SK-N-SH treated with all-trans-retinoic acid at 6 μM for 48 hours (cell line): ENCODE results near the gene TUBA4A.
"Not testable (repeated sequence)": the region's sequence is repeated elsewhere in the genome, so short reads cannot be mapped to it uniquely, and the experiment has no call there.

ENCODE experiments used
- ATAC-seq: fragments of 200-7000 bp; cut with Tn5 transposase; 3 replicates; pipeline ENCODE4 v1.9.1; 2020; ENCODE audit warnings: mild to moderate bottlenecking, moderate library complexity
- BACH2 ChIP-seq: fragments of 250-450 bp; sonication (Bioruptor Pico); IDR thresholded peaks from 2 replicates; pipeline ENCODE4 v1.9.0; 2021; ENCODE audit warnings: mild to moderate bottlenecking, borderline replicate concordance
- ESRRG ChIP-seq: fragments of 250-450 bp; sonication (Bioruptor Pico); IDR thresholded peaks from 2 replicates; pipeline ENCODE4 v1.6.1; 2021; ENCODE audit warnings: mild to moderate bottlenecking
- GLIS3 ChIP-seq: fragments of 250-450 bp; sonication (Bioruptor Pico); IDR thresholded peaks from 2 replicates; pipeline ENCODE4 v1.5.0; 2020; ENCODE audit warnings: mild to moderate bottlenecking, moderate library complexity
- OSR1 ChIP-seq: fragments of 250-450 bp; sonication (Bioruptor Pico); IDR thresholded peaks from 2 replicates; pipeline ENCODE4 v1.8.0; 2022; ENCODE audit warnings: moderate library complexity, mild to moderate bottlenecking, inconsistent platforms
- PPARA ChIP-seq: fragments of 250-450 bp; sonication (Bioruptor Pico); IDR thresholded peaks from 2 replicates; pipeline ENCODE4 v1.5.0; 2020; ENCODE audit warnings: mild to moderate bottlenecking, borderline replicate concordance
- RARB ChIP-seq: fragments of 250-450 bp; sonication (Bioruptor Pico); IDR thresholded peaks from 2 replicates; pipeline ENCODE4 v1.8.0; 2021; ENCODE audit warnings: mild to moderate bottlenecking, moderate library complexity
- SNAI2 ChIP-seq: fragments of 250-450 bp; sonication (Bioruptor Pico); IDR thresholded peaks from 2 replicates; pipeline ENCODE4 v1.5.0; 2020; ENCODE audit warnings: mild to moderate bottlenecking, moderate library complexity
- TCF4 ChIP-seq: fragments of 250-450 bp; sonication (Bioruptor Pico); IDR thresholded peaks from 2 replicates; pipeline ENCODE4 v1.8.0; 2021; ENCODE audit warnings: mild to moderate bottlenecking, moderate library complexity, borderline replicate concordance
- TOX ChIP-seq: fragments of 250-450 bp; sonication (Bioruptor Pico); IDR thresholded peaks from 2 replicates; pipeline ENCODE4 v1.8.0; 2021; ENCODE audit warnings: mild to moderate bottlenecking, moderate library complexity, borderline replicate concordance
- ZC3H10 ChIP-seq: fragments of 250-450 bp; sonication (Bioruptor Pico); IDR thresholded peaks from 2 replicates; pipeline ENCODE4 v1.5.1; 2021; ENCODE audit warnings: mild to moderate bottlenecking, moderate library complexity
- ZFP3 ChIP-seq: fragments of 250-450 bp; sonication (Bioruptor Pico); IDR thresholded peaks from 2 replicates; pipeline ENCODE4 v1.5.0; 2020; ENCODE audit warnings: mild to moderate bottlenecking, moderate library complexity
- ZFP30 ChIP-seq: fragments of 450-650 bp; formaldehyde crosslinking; IDR thresholded peaks from 2 replicates; pipeline ENCODE4 v1.5.0; 2022; ENCODE audit warnings: mild to moderate bottlenecking, moderate library complexity
- ZNF565 ChIP-seq: fragments of 450-650 bp; formaldehyde crosslinking; conservative IDR thresholded peaks from 2 replicates; pipeline ENCODE4 v1.5.0; 2020; ENCODE audit warnings: low read depth, mild to moderate bottlenecking, moderate library complexity
- ZNF70 ChIP-seq: fragments of 450-650 bp; formaldehyde crosslinking; IDR thresholded peaks from 2 replicates; pipeline ENCODE4 v1.5.0; 2020; ENCODE audit warnings: mild to moderate bottlenecking, moderate library complexity
- ZNF8 ChIP-seq: fragments of 450-650 bp; formaldehyde crosslinking; IDR thresholded peaks from 2 replicates; pipeline ENCODE4 v1.5.0; 2020; ENCODE audit warnings: mild to moderate bottlenecking, moderate library complexity
- TF ChIP-seq, protein P1 (sequence below): fragments of 250-450 bp; sonication (Bioruptor Pico); IDR thresholded peaks from 2 replicates; pipeline ENCODE4 v1.5.1; 2020; ENCODE audit warnings: low read depth, mild to moderate bottlenecking, moderate library complexity
- TF ChIP-seq, protein P2 (sequence below): fragments of 250-450 bp; sonication (Bioruptor Pico); IDR thresholded peaks from 2 replicates; pipeline ENCODE4 v1.5.0; 2020; ENCODE audit warnings: mild to moderate bottlenecking, moderate library complexity
- TF ChIP-seq, protein P3 (sequence below): fragments of 250-450 bp; sonication (Bioruptor Pico); IDR thresholded peaks from 2 replicates; pipeline ENCODE4 v1.8.0; 2021; ENCODE audit warnings: low read depth, mild to moderate bottlenecking, moderate library complexity, borderline replicate concordance
- TF ChIP-seq, protein P4 (sequence below): fragments of 250-450 bp; sonication (Bioruptor Pico); IDR thresholded peaks from 2 replicates; pipeline ENCODE4 v1.5.1; 2021; ENCODE audit warnings: mild to moderate bottlenecking, moderate library complexity
- TF ChIP-seq, protein P5 (sequence below): fragments of 250-450 bp; sonication (Bioruptor Pico); IDR thresholded peaks from 2 replicates; pipeline ENCODE4 v1.8.0; 2020; ENCODE audit warnings: mild to moderate bottlenecking, moderate library complexity, borderline replicate concordance

Gene TUBA4A

DNA sequence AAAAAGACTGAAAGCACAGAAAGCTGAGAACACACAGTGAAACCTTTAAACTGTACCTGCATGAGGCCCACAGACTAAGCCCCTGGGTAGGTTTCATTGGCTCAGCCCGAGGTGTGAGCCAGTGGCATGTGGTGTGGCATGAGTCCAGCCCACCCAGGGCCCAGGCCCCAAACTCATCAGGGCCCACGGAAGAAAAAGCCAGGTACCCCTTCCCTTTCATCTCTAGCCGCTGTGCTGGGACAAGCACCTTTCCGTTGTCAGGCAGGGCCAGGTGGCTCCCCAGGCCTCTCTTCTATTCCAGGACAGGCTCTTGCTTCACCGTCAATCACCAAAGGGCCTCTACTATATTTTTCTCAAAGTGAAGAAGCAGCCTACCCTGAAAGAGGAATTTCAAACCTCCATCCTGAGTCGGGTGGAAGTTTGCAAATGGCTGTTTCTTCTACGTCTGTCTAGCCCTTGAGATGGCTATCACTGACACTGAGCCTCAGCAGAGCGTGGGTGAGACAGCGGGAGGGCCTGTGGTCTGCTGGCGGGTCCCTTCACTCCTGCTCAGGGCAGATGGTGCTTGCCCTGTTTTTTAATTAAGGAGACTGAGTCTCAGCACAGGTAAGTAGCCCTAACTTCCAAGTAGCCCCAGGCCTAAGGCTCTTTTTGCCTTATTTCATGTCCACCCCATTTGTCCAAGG lies 34.0 kb upstream of the TUBA4A start:
- no peak for TF ChIP-seq PPARA (CRISPR knock-in tag)
- TF ChIP-seq ESRRG, result no peak
- ATAC-seq, result no peak

DNA sequence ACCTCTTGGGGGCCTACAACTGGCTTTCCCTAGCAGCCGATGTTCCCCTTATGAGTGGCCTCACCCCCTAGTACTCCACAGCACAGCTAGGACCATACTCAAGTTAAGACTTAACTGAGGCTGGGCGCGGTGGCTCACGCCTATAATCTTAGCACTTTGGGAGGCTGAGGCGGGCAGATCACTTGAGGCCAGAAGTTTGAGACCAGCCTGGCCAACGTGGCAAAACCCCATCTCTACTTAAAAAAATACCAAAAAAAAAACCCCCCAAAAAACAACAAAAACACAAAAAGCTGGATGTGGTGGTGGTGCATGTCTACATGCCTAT lies 33.4 kb upstream of the TUBA4A start:
- ATAC-seq, result not testable (repeated sequence)

DNA sequence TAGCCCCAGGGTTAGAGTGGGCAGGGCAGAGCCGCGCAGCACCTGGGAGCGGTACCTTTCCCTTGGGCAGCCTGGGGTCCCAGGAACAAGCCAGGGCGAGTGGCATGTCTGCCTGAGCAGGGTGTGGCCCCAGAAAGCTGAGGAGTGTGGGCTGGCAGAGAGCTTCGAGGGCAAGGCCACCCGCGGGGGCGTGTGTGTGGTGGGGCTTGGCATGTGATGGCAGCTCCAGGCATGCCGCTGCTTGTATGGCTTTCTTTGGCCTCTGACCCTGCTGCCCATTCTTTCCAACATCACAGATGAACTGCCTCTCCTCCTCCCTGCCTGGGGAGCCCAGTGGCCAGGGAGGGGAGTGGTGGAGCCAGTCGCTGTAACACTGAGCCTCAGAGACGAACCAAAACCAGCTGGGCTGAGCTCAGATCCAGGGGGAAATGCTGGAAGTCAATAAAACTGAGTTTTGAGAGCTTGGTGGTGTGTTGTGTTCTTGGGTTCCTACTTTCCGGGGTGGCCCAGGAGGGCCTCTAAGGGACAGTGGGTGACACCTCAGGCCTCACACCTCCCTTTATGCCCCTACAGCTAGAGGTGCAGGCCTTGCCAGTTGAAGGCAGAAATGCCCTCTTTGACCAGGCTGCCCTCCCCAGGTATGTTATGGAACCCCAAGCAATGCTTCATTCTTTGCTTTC lies 32.9 kb upstream of the TUBA4A start:
- no peak for ATAC-seq
- TF ChIP-seq, protein P1, sequence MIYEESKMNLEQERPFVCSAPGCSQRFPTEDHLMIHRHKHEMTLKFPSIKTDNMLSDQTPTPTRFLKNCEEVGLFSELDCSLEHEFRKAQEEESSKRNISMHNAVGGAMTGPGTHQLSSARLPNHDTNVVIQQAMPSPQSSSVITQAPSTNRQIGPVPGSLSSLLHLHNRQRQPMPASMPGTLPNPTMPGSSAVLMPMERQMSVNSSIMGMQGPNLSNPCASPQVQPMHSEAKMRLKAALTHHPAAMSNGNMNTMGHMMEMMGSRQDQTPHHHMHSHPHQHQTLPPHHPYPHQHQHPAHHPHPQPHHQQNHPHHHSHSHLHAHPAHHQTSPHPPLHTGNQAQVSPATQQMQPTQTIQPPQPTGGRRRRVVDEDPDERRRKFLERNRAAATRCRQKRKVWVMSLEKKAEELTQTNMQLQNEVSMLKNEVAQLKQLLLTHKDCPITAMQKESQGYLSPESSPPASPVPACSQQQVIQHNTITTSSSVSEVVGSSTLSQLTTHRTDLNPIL (CRISPR knock-in tag), result no peak
- TF ChIP-seq ZFP30 (CRISPR knock-in tag) (no peak), GLIS3 (CRISPR knock-in tag) (no peak), ESRRG (no peak), TCF4 (CRISPR knock-in tag) (no peak), BACH2 (CRISPR knock-in tag) (no peak), TOX (no peak), RARB (CRISPR knock-in tag) (no peak), ZC3H10 (no peak), ZNF8 (CRISPR knock-in tag) (no peak), OSR1 (CRISPR knock-in tag) (no peak), PPARA (CRISPR knock-in tag) (no peak), ZNF565 (CRISPR knock-in tag) (no peak), ZFP3 (CRISPR knock-in tag) (no peak), ZNF70 (CRISPR knock-in tag) (no peak), SNAI2 (CRISPR knock-in tag) (no peak)
- TF ChIP-seq, protein P2, sequence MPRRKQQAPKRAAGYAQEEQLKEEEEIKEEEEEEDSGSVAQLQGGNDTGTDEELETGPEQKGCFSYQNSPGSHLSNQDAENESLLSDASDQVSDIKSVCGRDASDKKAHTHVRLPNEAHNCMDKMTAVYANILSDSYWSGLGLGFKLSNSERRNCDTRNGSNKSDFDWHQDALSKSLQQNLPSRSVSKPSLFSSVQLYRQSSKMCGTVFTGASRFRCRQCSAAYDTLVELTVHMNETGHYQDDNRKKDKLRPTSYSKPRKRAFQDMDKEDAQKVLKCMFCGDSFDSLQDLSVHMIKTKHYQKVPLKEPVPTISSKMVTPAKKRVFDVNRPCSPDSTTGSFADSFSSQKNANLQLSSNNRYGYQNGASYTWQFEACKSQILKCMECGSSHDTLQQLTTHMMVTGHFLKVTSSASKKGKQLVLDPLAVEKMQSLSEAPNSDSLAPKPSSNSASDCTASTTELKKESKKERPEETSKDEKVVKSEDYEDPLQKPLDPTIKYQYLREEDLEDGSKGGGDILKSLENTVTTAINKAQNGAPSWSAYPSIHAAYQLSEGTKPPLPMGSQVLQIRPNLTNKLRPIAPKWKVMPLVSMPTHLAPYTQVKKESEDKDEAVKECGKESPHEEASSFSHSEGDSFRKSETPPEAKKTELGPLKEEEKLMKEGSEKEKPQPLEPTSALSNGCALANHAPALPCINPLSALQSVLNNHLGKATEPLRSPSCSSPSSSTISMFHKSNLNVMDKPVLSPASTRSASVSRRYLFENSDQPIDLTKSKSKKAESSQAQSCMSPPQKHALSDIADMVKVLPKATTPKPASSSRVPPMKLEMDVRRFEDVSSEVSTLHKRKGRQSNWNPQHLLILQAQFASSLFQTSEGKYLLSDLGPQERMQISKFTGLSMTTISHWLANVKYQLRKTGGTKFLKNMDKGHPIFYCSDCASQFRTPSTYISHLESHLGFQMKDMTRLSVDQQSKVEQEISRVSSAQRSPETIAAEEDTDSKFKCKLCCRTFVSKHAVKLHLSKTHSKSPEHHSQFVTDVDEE, result no peak
- TF ChIP-seq, protein P3, sequence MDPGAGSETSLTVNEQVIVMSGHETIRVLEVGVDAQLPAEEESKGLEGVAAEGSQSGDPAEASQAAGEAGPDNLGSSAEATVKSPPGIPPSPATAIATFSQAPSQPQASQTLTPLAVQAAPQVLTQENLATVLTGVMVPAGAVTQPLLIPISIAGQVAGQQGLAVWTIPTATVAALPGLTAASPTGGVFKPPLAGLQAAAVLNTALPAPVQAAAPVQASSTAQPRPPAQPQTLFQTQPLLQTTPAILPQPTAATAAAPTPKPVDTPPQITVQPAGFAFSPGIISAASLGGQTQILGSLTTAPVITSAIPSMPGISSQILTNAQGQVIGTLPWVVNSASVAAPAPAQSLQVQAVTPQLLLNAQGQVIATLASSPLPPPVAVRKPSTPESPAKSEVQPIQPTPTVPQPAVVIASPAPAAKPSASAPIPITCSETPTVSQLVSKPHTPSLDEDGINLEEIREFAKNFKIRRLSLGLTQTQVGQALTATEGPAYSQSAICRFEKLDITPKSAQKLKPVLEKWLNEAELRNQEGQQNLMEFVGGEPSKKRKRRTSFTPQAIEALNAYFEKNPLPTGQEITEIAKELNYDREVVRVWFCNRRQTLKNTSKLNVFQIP (CRISPR knock-in tag), result no peak
- TF ChIP-seq, protein P4, sequence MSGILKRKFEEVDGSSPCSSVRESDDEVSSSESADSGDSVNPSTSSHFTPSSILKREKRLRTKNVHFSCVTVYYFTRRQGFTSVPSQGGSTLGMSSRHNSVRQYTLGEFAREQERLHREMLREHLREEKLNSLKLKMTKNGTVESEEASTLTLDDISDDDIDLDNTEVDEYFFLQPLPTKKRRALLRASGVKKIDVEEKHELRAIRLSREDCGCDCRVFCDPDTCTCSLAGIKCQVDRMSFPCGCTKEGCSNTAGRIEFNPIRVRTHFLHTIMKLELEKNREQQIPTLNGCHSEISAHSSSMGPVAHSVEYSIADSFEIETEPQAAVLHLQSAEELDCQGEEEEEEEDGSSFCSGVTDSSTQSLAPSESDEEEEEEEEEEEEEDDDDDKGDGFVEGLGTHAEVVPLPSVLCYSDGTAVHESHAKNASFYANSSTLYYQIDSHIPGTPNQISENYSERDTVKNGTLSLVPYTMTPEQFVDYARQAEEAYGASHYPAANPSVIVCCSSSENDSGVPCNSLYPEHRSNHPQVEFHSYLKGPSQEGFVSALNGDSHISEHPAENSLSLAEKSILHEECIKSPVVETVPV (CRISPR knock-in tag), result no peak
- TF ChIP-seq, protein P5, sequence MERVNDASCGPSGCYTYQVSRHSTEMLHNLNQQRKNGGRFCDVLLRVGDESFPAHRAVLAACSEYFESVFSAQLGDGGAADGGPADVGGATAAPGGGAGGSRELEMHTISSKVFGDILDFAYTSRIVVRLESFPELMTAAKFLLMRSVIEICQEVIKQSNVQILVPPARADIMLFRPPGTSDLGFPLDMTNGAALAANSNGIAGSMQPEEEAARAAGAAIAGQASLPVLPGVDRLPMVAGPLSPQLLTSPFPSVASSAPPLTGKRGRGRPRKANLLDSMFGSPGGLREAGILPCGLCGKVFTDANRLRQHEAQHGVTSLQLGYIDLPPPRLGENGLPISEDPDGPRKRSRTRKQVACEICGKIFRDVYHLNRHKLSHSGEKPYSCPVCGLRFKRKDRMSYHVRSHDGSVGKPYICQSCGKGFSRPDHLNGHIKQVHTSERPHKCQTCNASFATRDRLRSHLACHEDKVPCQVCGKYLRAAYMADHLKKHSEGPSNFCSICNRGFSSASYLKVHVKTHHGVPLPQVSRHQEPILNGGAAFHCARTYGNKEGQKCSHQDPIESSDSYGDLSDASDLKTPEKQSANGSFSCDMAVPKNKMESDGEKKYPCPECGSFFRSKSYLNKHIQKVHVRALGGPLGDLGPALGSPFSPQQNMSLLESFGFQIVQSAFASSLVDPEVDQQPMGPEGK (CRISPR knock-in tag), result no peak
